HEK293 (cell line): ENCODE results near the gene CYP4F2.

Experiments
- GFI1B ChIP-seq: fragments of 450-650 bp; formaldehyde crosslinking; IDR thresholded peaks from 2 replicates; pipeline ENCODE4 v1.5.1; 2016; ENCODE audit warnings: missing biosample characterization, missing genetic modification characterization
- KLF10 ChIP-seq: fragments of 450-650 bp; IDR thresholded peaks from 2 replicates; pipeline ENCODE4 v1.5.1; 2018; ENCODE audit warnings: missing biosample characterization, mild to moderate bottlenecking, missing genetic modification characterization
- MYNN ChIP-seq: fragments of 450-650 bp; formaldehyde crosslinking; IDR thresholded peaks from 2 replicates; pipeline ENCODE4 v1.5.1; 2016; ENCODE audit warnings: missing biosample characterization, missing genetic modification characterization, borderline replicate concordance
- PATZ1 ChIP-seq: fragments of 450-650 bp; formaldehyde crosslinking; IDR thresholded peaks from 2 replicates; pipeline ENCODE4 v1.5.1; 2016; ENCODE audit warnings: missing biosample characterization, missing genetic modification characterization
- REST ChIP-seq: fragments of 450-650 bp; formaldehyde crosslinking; IDR thresholded peaks from 2 replicates; pipeline ENCODE4 v1.5.1; 2016; ENCODE audit warnings: missing biosample characterization, missing genetic modification characterization
- ZNF121 ChIP-seq: fragments of 450-650 bp; formaldehyde crosslinking; IDR thresholded peaks from 2 replicates; pipeline ENCODE4 v1.5.1; 2016; ENCODE audit warnings: missing biosample characterization, missing genetic modification characterization
- ZNF174 ChIP-seq: fragments of 450-650 bp; formaldehyde crosslinking; IDR thresholded peaks from 2 replicates; pipeline ENCODE4 v1.5.0; 2017; ENCODE audit warnings: missing biosample characterization, mild to moderate bottlenecking, missing genetic modification characterization
- ZNF24 ChIP-seq: fragments of 450-650 bp; formaldehyde crosslinking; IDR thresholded peaks from 2 replicates; pipeline ENCODE4 v1.5.1; 2016; ENCODE audit warnings: missing biosample characterization, missing genetic modification characterization
- ZNF274 ChIP-seq, 2 experiments: fragments of 200-500 bp in 1 of 2; fragments of 450-650 bp in 1 of 2; sonication (Bioruptor generic) in 1 of 2; formaldehyde crosslinking in 1 of 2; IDR thresholded peaks; 2 replicates each; pipeline versions ENCODE4 v1.5.1 to v1.6.1; 2014 to 2016; ENCODE audit warnings: borderline replicate concordance in 1 of 2, inconsistent platforms in 1 of 2, low read length in 1 of 2, missing biosample characterization in 1 of 2, missing genetic modification characterization in 1 of 2
- ZNF302 ChIP-seq: fragments of 450-650 bp; formaldehyde crosslinking; IDR thresholded peaks from 2 replicates; pipeline ENCODE4 v1.5.1; 2016; ENCODE audit warnings: missing biosample characterization, missing genetic modification characterization, low read depth
- ZNF707 ChIP-seq: fragments of 450-650 bp; formaldehyde crosslinking; IDR thresholded peaks from 2 replicates; pipeline ENCODE4 v1.5.1; 2016; ENCODE audit warnings: missing biosample characterization, missing genetic modification characterization
- TF ChIP-seq, protein P1 (sequence below): fragments of 450-650 bp; formaldehyde crosslinking; IDR thresholded peaks from 2 replicates; pipeline ENCODE4 v1.5.1; 2016; ENCODE audit warnings: missing biosample characterization, missing genetic modification characterization
- TF ChIP-seq, protein P2 (sequence below): fragments of 450-650 bp; formaldehyde crosslinking; IDR thresholded peaks from 2 replicates; pipeline ENCODE4 v1.5.1; 2016; ENCODE audit warnings: missing biosample characterization, missing genetic modification characterization
- TF ChIP-seq, protein P3 (sequence below): fragments of 450-650 bp; formaldehyde crosslinking; IDR thresholded peaks from 2 replicates; pipeline ENCODE4; 2016; ENCODE audit warnings: missing biosample characterization, missing genetic modification characterization

DNA sequence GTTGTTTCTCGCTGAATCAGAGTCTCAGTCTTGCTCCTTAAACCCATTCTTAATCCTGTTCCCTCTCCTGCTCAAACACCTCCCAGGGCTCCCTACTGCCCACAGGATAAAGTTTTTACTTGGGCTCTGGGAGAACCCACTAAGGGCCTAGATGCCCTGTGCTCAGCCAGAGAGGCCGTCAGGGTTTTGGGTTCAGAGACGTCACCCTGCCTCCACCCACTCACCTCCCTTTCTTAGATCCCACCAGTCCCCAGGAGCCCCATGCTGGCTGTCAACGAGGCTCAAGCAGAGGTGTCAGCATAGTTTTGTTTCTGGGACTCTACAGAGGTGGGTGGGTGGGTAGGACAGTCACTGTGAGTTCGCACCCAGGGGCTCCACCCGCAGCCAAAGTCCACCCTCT is 15.5 kb upstream of the CYP4F2 start:
- TF ChIP-seq, protein P1, sequence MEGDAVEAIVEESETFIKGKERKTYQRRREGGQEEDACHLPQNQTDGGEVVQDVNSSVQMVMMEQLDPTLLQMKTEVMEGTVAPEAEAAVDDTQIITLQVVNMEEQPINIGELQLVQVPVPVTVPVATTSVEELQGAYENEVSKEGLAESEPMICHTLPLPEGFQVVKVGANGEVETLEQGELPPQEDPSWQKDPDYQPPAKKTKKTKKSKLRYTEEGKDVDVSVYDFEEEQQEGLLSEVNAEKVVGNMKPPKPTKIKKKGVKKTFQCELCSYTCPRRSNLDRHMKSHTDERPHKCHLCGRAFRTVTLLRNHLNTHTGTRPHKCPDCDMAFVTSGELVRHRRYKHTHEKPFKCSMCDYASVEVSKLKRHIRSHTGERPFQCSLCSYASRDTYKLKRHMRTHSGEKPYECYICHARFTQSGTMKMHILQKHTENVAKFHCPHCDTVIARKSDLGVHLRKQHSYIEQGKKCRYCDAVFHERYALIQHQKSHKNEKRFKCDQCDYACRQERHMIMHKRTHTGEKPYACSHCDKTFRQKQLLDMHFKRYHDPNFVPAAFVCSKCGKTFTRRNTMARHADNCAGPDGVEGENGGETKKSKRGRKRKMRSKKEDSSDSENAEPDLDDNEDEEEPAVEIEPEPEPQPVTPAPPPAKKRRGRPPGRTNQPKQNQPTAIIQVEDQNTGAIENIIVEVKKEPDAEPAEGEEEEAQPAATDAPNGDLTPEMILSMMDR (tag by site-specific recombination), result no peak
- TF ChIP-seq KLF10 (tag by site-specific recombination) (no peak), REST (tag by site-specific recombination) (no peak), ZNF707 (tag by site-specific recombination) (no peak), ZNF302 (tag by site-specific recombination) (no peak), GFI1B (no peak), ZNF121 (tag by site-specific recombination) (no peak), MYNN (tag by site-specific recombination) (no peak), ZNF24 (tag by site-specific recombination) (no peak), ZNF174 (no peak), ZNF274 (IDR thresholded peaks at IDR 0.05; ENCODE audit: low read length) (no peak), ZNF274 (tag by site-specific recombination; IDR thresholded peaks at IDR 0.05; ENCODE audit: borderline replicate concordance) (no peak), PATZ1 (tag by site-specific recombination) (no peak)
- TF ChIP-seq, protein P2, sequence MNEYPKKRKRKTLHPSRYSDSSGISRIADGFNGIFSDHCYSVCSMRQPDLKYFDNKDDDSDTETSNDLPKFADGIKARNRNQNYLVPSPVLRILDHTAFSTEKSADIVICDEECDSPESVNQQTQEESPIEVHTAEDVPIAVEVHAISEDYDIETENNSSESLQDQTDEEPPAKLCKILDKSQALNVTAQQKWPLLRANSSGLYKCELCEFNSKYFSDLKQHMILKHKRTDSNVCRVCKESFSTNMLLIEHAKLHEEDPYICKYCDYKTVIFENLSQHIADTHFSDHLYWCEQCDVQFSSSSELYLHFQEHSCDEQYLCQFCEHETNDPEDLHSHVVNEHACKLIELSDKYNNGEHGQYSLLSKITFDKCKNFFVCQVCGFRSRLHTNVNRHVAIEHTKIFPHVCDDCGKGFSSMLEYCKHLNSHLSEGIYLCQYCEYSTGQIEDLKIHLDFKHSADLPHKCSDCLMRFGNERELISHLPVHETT (tag by site-specific recombination), result no peak
- TF ChIP-seq, protein P3, sequence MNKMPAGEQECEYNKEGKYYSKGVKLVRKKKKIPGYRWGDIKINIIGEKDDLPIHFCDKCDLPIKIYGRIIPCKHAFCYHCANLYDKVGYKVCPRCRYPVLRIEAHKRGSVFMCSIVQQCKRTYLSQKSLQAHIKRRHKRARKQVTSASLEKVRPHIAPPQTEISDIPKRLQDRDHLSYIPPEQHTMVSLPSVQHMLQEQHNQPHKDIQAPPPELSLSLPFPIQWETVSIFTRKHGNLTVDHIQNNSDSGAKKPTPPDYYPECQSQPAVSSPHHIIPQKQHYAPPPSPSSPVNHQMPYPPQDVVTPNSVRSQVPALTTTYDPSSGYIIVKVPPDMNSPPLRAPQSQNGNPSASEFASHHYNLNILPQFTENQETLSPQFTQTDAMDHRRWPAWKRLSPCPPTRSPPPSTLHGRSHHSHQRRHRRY (tag by site-specific recombination), result no peak
